Right atrium auricular region (tissue), 2 donors: ENCODE measurements around the gene PNPLA1. TPM values are rescaled to one million over a fixed set of nuclear protein-coding genes. Genes with fewer than 3 reads are reported as not detected.

Source experiments
- DNase-seq: peaks from one replicate; pipeline ENCODE4 v3.0.0-alpha.2; 2019; ENCODE audit warnings: low spot score
- H3K27ac ChIP-seq, 2 donors: fragments of 200-600 bp; sonication (generic); 1 replicate in 1 of 2; 2 replicates in 1 of 2; pipeline ENCODE4 v1.5.1; 2016 to 2019
- H3K27me3 ChIP-seq, 2 donors: fragments of 200-600 bp; sonication (generic); one replicate each; pipeline versions ENCODE4 v1.5.1 to v1.6.0; 2017 to 2019
- H3K36me3 ChIP-seq: fragments of 200-600 bp; sonication (generic); one replicate; pipeline ENCODE4 v1.5.1; 2016
- H3K4me1 ChIP-seq, 2 donors: fragments of 200-600 bp; sonication (generic); one replicate each; pipeline versions ENCODE4 v1.5.1 to v1.6.0; 2017 to 2019
- H3K4me3 ChIP-seq, 2 donors: fragments of 200-600 bp; sonication (generic); 1 replicate in 1 of 2; 2 replicates in 1 of 2; pipeline ENCODE4 v1.5.1; 2017 to 2019; ENCODE audit warnings: mild to moderate bottlenecking in 1 of 2, moderate library complexity in 1 of 2
- H3K9me3 ChIP-seq, 2 donors: fragments of 200-600 bp; sonication (generic); one replicate each; pipeline ENCODE4 v1.5.1; 2019
- total RNA-seq, 2 donors: library from RNA; depleted of rRNA; stranded (reverse); fragments of >200 nt; gene quantifications; one replicate each; pipeline ENCODE4 v1.1.0, GENCODE V29; 2016
- TF ChIP-seq, protein P1 (sequence below), 2 donors: fragments of 200-600 bp; sonication (generic); IDR thresholded peaks; one replicate each; pipeline ENCODE4 v1.5.1; 2019; ENCODE audit warnings: antibody characterized with exemption in 2 of 2

PNPLA1 gene
- total RNA-seq, 2 donors from 2014 or later = 0.20 TPM; not detected in 1

GRCh38 chr6:36283608-36284007 is 13.7 kb downstream of the PNPLA1 start:
- Histone ChIP-seq H3K36me3 (no peaks in the 10 kb centered on the region), H3K27ac (no peak overlapping the region), H3K4me1 (no peaks in the 10 kb centered on the region), H3K27me3 (no peaks in the 10 kb centered on the region), H3K9me3 (peaks cover 0 to 6% of the 10 kb centered on the region in 2 donors), H3K4me3 (no peak overlapping the region)
- no peak for DNase-seq
- TF ChIP-seq, protein P1, sequence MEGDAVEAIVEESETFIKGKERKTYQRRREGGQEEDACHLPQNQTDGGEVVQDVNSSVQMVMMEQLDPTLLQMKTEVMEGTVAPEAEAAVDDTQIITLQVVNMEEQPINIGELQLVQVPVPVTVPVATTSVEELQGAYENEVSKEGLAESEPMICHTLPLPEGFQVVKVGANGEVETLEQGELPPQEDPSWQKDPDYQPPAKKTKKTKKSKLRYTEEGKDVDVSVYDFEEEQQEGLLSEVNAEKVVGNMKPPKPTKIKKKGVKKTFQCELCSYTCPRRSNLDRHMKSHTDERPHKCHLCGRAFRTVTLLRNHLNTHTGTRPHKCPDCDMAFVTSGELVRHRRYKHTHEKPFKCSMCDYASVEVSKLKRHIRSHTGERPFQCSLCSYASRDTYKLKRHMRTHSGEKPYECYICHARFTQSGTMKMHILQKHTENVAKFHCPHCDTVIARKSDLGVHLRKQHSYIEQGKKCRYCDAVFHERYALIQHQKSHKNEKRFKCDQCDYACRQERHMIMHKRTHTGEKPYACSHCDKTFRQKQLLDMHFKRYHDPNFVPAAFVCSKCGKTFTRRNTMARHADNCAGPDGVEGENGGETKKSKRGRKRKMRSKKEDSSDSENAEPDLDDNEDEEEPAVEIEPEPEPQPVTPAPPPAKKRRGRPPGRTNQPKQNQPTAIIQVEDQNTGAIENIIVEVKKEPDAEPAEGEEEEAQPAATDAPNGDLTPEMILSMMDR (IDR thresholded peaks at IDR 0.05) = no peak

DNA sequence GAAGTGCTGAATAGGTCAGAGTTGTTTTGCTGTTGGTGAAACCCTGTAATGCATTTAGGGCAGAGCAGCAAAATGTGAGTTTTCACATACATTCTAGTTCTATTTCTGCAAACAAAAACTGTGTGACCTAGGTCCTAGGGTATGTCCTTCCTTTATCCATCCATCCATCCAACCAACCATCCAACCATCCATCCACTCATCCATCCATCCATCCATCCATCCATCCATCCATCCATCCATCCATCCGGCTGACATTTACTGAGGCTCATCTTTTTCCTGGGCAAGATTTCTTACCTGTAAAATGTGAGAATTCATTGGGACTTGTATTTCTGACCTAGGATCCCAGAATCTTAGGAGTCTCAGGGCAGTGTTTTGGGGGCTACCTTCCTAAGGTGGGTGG is 14.5 kb downstream of the PNPLA1 start:
- Histone ChIP-seq H3K27ac (no peak overlapping the region), H3K27me3 (no peaks in the 10 kb centered on the region)
- TF ChIP-seq, protein P1 (IDR thresholded peaks at IDR 0.05) = no peak

DNA sequence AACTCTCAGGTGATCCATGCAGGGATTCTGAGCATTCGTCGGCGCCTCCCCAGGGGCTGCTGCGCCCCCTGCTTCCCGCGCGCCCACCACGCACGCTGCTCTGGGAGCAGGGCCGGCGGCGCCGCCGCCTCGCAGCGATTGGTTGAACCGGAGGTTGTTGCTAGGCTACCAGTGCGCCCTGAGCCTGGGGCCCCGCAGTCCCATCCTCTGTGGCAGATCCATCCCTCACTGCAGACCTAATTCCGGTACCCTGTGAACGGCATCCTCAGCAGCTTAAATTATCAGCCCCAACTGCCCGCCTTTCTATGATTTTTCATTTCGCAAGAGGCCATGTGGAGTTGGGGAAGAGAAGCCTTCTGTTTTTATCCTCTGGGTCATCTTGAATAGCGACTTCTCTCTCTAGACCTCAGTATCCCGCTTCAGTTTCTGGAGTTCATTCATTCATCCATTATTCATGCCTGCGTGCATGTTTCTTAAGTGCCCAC is 15.4 kb downstream of the PNPLA1 start:
- Histone ChIP-seq H3K27me3 (no peaks in the 10 kb centered on the region), H3K36me3 (no peaks in the 10 kb centered on the region), H3K4me3 (no peak overlapping the region)

More for the DNA sequence above, 14.5 kb downstream of the PNPLA1 start:
- H3K36me3 ChIP-seq = no peaks in the 10 kb centered on the region
- DNase-seq = no peak
- no peak overlapping the region for H3K4me3 ChIP-seq
- peaks cover 0 to 6% of the 10 kb centered on the region in 2 donors for H3K9me3 ChIP-seq
- no peaks in the 10 kb centered on the region for H3K4me1 ChIP-seq

GRCh38 chr6:36285797-36286196 is 15.9 kb downstream of the PNPLA1 start:
- Histone ChIP-seq H3K4me1 (no peaks in the 10 kb centered on the region), H3K4me3 (no peak overlapping the region), H3K36me3 (no peaks in the 10 kb centered on the region), H3K9me3 (peaks cover 0 to 6% of the 10 kb centered on the region in 2 donors), H3K27me3 (no peaks in the 10 kb centered on the region), H3K27ac (no peak overlapping the region)
- TF ChIP-seq, protein P1 (IDR thresholded peaks at IDR 0.05) = no peak
- DNase-seq = no peak

More for the DNA sequence above, 15.4 kb downstream of the PNPLA1 start:
- Histone ChIP-seq H3K4me1 (no peaks in the 10 kb centered on the region), H3K9me3 (peaks cover 0 to 6% of the 10 kb centered on the region in 2 donors), H3K27ac (no peak overlapping the region)
- TF ChIP-seq, protein P1 (IDR thresholded peaks at IDR 0.05) = no peak
- no peak for DNase-seq

GRCh38 chr6:36286858-36287257 is 17.0 kb downstream of the PNPLA1 start:
- Histone ChIP-seq H3K27me3 (no peaks in the 10 kb centered on the region), H3K9me3 (peaks cover 0 to 6% of the 10 kb centered on the region in 2 donors), H3K4me3 (no peak overlapping the region), H3K27ac (no peak overlapping the region), H3K36me3 (no peaks in the 10 kb centered on the region), H3K4me1 (no peaks in the 10 kb centered on the region)
- DNase-seq = no peak
- TF ChIP-seq, protein P1 (IDR thresholded peaks at IDR 0.05) = no peak

- Histone ChIP-seq H3K4me3 (no peak overlapping the region), H3K4me1 (no peaks in the 10 kb centered on the region), H3K9me3 (no peaks in the 10 kb centered on the region), H3K27ac (no peak overlapping the region), H3K36me3 (no peaks in the 10 kb centered on the region), H3K27me3 (no peaks in the 10 kb centered on the region)
- no peak for DNase-seq
- TF ChIP-seq, protein P1 (IDR thresholded peaks at IDR 0.05) = no peak
Observed at GRCh38 chr6:36289281-36289878, 19.5 kb downstream of the PNPLA1 start.
